ENCODE results near the gene PPM1L. TPM values are rescaled to one million over a fixed set of nuclear protein-coding genes. Genes with fewer than 3 reads are reported as not detected.

PPM1L gene
- total RNA-seq, 1 donor from 2014 or later = 30.1 TPM

DNA sequence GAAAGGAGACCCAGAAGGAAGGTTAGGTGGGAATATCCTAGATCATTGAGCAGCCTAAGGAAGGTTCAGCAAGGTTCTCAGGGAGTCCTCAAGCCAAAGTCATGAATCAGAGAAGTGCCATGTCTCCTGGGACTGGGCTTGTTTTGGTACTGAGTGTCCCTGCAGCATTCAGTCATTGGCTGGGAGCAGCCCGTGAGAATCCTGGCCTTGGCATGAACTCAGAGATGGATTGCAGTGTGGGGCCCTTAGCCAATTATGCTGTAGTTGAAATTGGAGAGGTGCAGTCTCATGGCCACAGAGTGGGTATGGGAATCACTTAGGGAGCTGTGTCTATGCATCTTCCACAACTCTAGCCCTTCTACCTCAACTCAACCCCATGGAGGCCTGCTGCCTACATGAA is 17.0 kb upstream of the PPM1L start:
- no peaks in the 10 kb centered on the region for H3K36me3 Mint-ChIP-seq (ENCODE audit: insufficient read depth)
- H3K27ac Mint-ChIP-seq = no peak overlapping the region
- H3K27me3 Mint-ChIP-seq = peaks cover 6% of the 10 kb centered on the region

DNA sequence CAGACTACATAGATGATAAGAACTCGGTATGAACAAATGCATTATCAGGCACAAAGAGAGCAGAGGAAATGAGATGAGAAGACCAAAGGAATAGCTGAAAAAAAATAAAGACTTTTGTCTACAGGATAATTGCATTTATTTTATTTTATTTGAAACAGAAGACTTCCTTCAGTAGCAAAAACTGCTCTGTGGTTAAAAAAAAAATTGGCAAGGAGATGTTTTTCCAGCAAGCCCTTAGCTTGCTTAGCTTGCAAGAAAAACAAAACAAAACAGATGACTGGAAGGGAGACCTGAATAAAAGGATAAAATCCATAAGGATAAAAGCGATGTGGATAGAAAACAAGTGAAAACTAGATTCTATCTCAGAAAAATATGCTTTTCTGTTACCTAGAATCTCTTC is 9.1 kb upstream of the PPM1L start:
- DNase-seq (ENCODE audit: low spot score, unreplicated experiment) = no peak
- no peak overlapping the region for H3K4me3 Mint-ChIP-seq (ENCODE audit: low read depth)
- TF ChIP-seq, protein P1, sequence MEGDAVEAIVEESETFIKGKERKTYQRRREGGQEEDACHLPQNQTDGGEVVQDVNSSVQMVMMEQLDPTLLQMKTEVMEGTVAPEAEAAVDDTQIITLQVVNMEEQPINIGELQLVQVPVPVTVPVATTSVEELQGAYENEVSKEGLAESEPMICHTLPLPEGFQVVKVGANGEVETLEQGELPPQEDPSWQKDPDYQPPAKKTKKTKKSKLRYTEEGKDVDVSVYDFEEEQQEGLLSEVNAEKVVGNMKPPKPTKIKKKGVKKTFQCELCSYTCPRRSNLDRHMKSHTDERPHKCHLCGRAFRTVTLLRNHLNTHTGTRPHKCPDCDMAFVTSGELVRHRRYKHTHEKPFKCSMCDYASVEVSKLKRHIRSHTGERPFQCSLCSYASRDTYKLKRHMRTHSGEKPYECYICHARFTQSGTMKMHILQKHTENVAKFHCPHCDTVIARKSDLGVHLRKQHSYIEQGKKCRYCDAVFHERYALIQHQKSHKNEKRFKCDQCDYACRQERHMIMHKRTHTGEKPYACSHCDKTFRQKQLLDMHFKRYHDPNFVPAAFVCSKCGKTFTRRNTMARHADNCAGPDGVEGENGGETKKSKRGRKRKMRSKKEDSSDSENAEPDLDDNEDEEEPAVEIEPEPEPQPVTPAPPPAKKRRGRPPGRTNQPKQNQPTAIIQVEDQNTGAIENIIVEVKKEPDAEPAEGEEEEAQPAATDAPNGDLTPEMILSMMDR (IDR thresholded peaks at IDR 0.05; ENCODE audit: unreplicated experiment) = no peak
- H3K36me3 Mint-ChIP-seq (ENCODE audit: insufficient read depth) = no peaks in the 10 kb centered on the region
- peaks cover 13% of the 10 kb centered on the region for H3K27me3 Mint-ChIP-seq
- no peak overlapping the region for H3K27ac Mint-ChIP-seq
- peaks cover 7% of the 10 kb centered on the region for H3K4me1 Mint-ChIP-seq (ENCODE audit: low read depth)
- H3K9me3 Mint-ChIP-seq (ENCODE audit: low read depth) = no peaks in the 10 kb centered on the region

More for the DNA sequence above, 17.0 kb upstream of the PPM1L start:
- no peaks in the 10 kb centered on the region for H3K9me3 Mint-ChIP-seq (ENCODE audit: low read depth)
- TF ChIP-seq, protein P1 (IDR thresholded peaks at IDR 0.05; ENCODE audit: unreplicated experiment) = no peak
- no peak for DNase-seq (ENCODE audit: low spot score, unreplicated experiment)
- H3K4me1 Mint-ChIP-seq (ENCODE audit: low read depth) = no peaks in the 10 kb centered on the region
- no peak overlapping the region for H3K4me3 Mint-ChIP-seq (ENCODE audit: low read depth)

DNA sequence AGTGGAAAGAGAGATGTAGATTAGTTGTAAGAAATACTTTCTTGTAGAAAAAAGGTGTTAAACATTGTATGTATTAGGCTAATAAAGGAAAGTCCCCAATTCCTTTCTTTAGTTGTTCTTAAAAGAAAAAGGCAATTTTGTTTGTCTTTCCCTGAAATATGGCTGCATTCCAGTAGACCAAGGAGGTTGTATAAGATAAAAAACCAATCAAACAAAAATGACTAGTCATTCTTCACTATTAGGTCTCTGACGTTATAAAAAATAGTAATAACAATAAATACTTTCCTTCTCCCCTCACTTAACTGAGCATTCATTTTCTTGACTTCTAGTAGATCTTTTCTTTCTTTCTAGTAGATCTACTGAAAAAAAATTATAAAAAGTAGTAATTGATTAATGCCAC is 8.6 kb upstream of the PPM1L start:
- H3K4me3 Mint-ChIP-seq (ENCODE audit: low read depth) = no peak overlapping the region
- H3K36me3 Mint-ChIP-seq (ENCODE audit: insufficient read depth) = no peaks in the 10 kb centered on the region
- no peaks in the 10 kb centered on the region for H3K9me3 Mint-ChIP-seq (ENCODE audit: low read depth)
- H3K27ac Mint-ChIP-seq = no peak overlapping the region
- H3K27me3 Mint-ChIP-seq = peaks cover 13% of the 10 kb centered on the region
- no peak for DNase-seq (ENCODE audit: low spot score, unreplicated experiment)
- TF ChIP-seq, protein P1 (IDR thresholded peaks at IDR 0.05; ENCODE audit: unreplicated experiment) = no peak
- H3K4me1 Mint-ChIP-seq (ENCODE audit: low read depth) = peaks cover 7% of the 10 kb centered on the region

DNA sequence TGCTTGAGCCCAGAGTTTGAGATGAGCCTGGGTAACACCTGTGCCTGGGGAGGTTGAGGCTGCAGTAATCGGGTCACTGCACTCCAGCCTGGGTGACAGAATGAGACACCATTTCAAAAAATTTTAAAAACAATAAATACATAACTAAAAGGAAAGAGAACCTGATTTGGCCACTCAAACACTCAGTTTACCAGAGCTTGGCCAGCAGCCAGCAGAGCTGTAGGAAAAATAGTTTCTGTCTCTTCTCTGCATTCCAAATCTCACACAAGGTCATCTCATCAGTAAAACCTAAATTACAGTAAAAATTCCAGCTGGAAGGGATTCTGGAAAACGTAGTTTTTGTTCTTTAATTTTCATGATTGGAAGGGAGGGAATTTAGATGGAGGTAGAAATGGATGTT is 7.8 kb upstream of the PPM1L start:
- Mint-ChIP-seq H3K4me3 (ENCODE audit: low read depth) (no peak overlapping the region), H3K9me3 (ENCODE audit: low read depth) (no peaks in the 10 kb centered on the region), H3K27me3 (peaks cover 12% of the 10 kb centered on the region), H3K27ac (no peak overlapping the region), H3K4me1 (ENCODE audit: low read depth) (peaks cover 7% of the 10 kb centered on the region), H3K36me3 (ENCODE audit: insufficient read depth) (no peaks in the 10 kb centered on the region)
- TF ChIP-seq, protein P1 (IDR thresholded peaks at IDR 0.05; ENCODE audit: unreplicated experiment) = no peak
- DNase-seq (ENCODE audit: low spot score, unreplicated experiment) = no peak

DNA sequence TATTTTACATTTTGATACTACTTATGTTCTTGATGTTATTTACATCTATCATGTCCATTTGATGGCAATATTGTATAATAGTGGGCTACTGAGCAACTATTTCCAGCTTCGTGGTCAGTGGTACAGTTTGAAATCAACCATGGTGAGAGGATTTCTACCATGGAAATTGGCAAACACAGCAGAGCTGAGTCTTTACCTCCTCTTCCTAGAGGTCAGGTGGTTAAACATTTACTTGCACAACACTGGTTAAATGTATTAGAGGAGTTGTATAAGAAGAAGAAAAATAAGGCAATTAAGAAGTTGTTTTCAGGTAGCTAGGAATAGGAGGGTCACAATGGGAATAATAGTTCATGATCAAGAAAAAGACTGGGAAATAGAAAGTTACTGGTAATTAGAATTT is 7.2 kb upstream of the PPM1L start:
- no peaks in the 10 kb centered on the region for H3K36me3 Mint-ChIP-seq (ENCODE audit: insufficient read depth)
- peaks cover 12% of the 10 kb centered on the region for H3K27me3 Mint-ChIP-seq
- TF ChIP-seq, protein P1 (IDR thresholded peaks at IDR 0.05; ENCODE audit: unreplicated experiment) = no peak
- peaks cover 7% of the 10 kb centered on the region for H3K4me1 Mint-ChIP-seq (ENCODE audit: low read depth)
- no peak overlapping the region for H3K4me3 Mint-ChIP-seq (ENCODE audit: low read depth)
- H3K27ac Mint-ChIP-seq = no peak overlapping the region
- no peak for DNase-seq (ENCODE audit: low spot score, unreplicated experiment)
- H3K9me3 Mint-ChIP-seq (ENCODE audit: low read depth) = no peaks in the 10 kb centered on the region
